GM18873 (cell line): ENCODE measurements around the gene MTURN.

ENCODE experiments used
- ATAC-seq: cut with Tn5 transposase; IDR thresholded peaks from one replicate; pipeline ENCODE4 v1.9.1; 2021; ENCODE audit warnings: mild to moderate bottlenecking, moderate library complexity, moderate number of reproducible peaks; ENCODE audit not compliant: unreplicated experiment, low FRiP score

The MTURN gene

DNA sequence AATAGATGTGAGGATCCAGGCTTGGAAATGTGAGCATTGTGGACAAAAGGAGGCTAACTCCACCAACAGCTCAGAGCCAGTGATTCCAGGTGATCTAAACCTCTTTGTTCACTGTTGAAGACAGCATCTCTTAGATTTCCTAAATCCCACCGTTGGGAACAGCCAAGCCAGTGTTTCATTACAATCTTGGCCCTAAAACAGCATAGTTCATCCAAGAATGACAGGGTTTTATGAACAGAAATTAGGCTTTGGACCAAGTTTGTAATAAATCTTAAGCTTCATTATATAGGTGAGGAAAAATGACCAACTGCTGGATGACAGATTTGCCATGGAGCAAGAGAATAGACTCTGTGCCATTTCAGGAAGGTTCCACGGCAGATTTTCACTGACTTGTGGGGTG, 65.8 kb downstream of the MTURN start:
- ATAC-seq = no peak

- ATAC-seq = peak; percentile 77
These were observed 66.4 kb downstream of the MTURN start for GRCh38 chr7:30201161-30201666.

- ATAC-seq = no peak
These were observed 67.1 kb downstream of the MTURN start for GRCh38 chr7:30201921-30202320.

DNA sequence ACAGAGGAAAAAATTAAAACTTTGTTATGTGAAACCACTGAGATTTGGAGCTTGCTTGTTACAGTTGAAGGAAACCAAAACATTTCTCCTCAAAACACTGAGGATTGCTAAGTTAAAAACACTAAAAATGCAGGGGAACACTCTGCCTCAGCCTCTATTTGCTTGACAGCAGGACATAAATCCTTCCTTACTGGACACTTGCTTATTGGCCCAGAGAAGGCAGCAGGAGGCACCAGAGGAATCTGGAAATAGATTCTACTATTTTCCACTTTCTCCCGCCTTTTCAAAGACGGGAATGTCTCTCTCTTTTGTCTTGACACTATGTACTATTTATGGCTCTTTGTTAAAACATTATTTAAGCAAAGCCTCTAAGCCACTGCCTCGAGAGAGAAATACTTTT, 67.9 kb downstream of the MTURN start:
- ATAC-seq = no peak

DNA sequence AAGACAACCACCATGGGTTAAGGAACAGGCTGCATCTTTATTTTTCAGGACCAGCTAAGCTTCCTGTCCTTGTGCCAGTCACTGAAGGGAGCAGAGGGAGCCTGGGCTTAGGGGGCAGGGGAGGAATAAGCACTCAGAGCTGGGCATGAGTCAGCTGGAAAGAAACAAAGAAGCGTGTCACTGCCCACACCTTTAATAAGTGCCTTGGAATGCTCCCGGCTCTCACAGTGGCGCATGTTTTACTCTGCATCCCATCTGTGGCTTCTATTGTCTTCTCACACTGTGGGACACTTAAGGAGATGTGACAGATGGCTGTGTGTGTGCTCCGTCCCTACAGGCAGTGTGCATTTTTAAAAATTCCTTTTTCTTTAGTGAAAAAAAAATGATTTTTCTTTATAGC, 71.7 kb downstream of the MTURN start:
- ATAC-seq = no peak

DNA sequence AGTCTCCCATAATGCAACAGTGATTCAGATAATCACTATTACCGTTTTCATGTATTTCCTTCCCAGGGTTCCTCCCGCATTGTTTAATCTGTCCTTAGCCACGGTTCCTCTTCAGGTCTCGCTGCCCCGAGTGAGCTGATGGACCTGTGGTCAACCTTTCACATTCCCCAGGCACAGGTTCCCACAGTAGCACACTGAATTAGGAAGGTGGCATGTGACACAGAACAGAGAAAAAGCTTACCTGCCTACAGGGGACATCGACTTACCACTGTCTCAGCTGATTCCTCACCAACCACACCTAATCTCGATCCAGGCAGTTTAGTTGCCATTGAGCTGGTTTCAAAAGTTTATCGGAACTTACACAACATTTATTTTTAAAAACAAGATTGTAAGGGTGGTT, 72.2 kb downstream of the MTURN start:
- no peak for ATAC-seq

GRCh38 chr7:30207376-30207775, 72.6 kb downstream of the MTURN start:
- ATAC-seq = no peak

- no peak for ATAC-seq
These were observed 75.2 kb downstream of the MTURN start for GRCh38 chr7:30209951-30210350.
